Vagina (tissue), 2 donors: ENCODE measurements around the gene MRPL30. TPM values are rescaled to one million over a fixed set of nuclear protein-coding genes. Genes with fewer than 3 reads are reported as not detected.
"Not testable (repeated sequence)": the region's sequence is repeated elsewhere in the genome, so short reads cannot be mapped to it uniquely, and the experiment has no call there.

Experiments used
- DNase-seq, 2 donors: peaks; one replicate each; pipeline ENCODE4 v3.0.0-alpha.2; 2017; ENCODE audit errors: extremely low spot score in 2 of 2
- H3K27ac ChIP-seq: fragments of 200-600 bp; sonication (generic); one replicate; pipeline ENCODE4 v1.5.1; 2019
- H3K27me3 ChIP-seq: fragments of 200-600 bp; sonication (generic); one replicate; pipeline ENCODE4 v1.5.1; 2019
- H3K36me3 ChIP-seq, 2 donors: fragments of 200-600 bp; sonication (generic); one replicate each; pipeline ENCODE4 v1.5.1; 2017 to 2019
- H3K4me1 ChIP-seq: fragments of 200-600 bp; sonication (generic); one replicate; pipeline ENCODE4 v1.5.1; 2019
- H3K4me3 ChIP-seq, 2 donors: fragments of 200-600 bp; sonication (generic); 1 replicate in 1 of 2; 2 replicates in 1 of 2; pipeline ENCODE4 v1.5.1; 2016 to 2019
- H3K9me3 ChIP-seq: fragments of 200-600 bp; sonication (generic); one replicate; pipeline ENCODE4 v1.5.1; 2019
- POLR2A ChIP-seq, 2 donors: fragments of 450-650 bp; IDR thresholded peaks; one replicate each; pipeline ENCODE4 v1.6.1; 2017; ENCODE audit warnings: antibody characterized with exemption in 2 of 2, mild to moderate bottlenecking in 2 of 2, moderate library complexity in 2 of 2
- POLR2AphosphoS5 ChIP-seq, 2 donors: sonication (generic); formaldehyde crosslinking; IDR thresholded peaks; one replicate each; pipeline ENCODE4 v1.9.0; 2017; ENCODE audit warnings: antibody characterized with exemption in 2 of 2, mild to moderate bottlenecking in 2 of 2, low read depth in 1 of 2; ENCODE audit not compliant: insufficient read depth in 1 of 2
- intact Hi-C: fragments of 100-400 bp; cut with DNase I; formaldehyde crosslinking; loops from one replicate; pipeline ENCODE4 v1.15.1; 2023
- total RNA-seq: library from RNA; depleted of rRNA; stranded (reverse); fragments of >200 nt; gene quantifications from one replicate; pipeline ENCODE4 v1.2.3, GENCODE V29; 2016
- TF ChIP-seq, protein P1 (sequence below), 3 experiments: fragments of 450-650 bp in 2 of 3; fragments of 200-600 bp in 1 of 3; sonication (generic) in 1 of 3; IDR thresholded peaks; one replicate each; pipeline ENCODE4 v1.5.1; 2017 to 2019; ENCODE audit warnings: antibody characterized with exemption in 3 of 3, mild to moderate bottlenecking in 2 of 3, moderate library complexity in 2 of 3

MRPL30 gene
- total RNA-seq, 1 donor from 2014 or later, result 27.0 TPM

DNA sequence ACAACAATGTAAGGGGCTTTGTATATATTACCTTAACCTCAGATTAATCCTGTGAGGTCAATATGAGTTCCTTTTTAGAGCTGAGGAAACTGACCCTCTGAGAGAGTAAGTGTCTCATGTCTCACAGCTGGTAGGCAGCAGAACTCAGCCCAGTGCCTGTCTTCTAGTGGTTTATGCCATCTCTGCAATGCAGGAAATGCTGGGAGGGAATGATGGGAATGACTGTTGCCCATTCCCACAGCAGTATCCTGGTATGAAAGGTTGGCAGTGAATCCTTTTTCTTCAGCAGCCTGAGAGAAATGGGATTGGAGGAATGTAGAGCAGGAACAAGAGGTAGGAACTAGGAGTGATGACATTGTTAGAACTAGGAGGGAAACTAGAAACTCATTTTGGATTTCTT lies 6.0 kb downstream of the MRPL30 start:
- Histone ChIP-seq H3K9me3 (no peaks in the 10 kb centered on the region), H3K4me3 (no peak overlapping the region), H3K27ac (no peak overlapping the region), H3K36me3 (peaks cover 0 to 11% of the 10 kb centered on the region in 2 donors), H3K27me3 (no peaks in the 10 kb centered on the region), H3K4me1 (peaks cover 21% of the 10 kb centered on the region)
- no peak for DNase-seq
- intact Hi-C loops, result loop anchor here (10.0 kb wide), 1 partner anchor 1482 kb away; no protein-coding TSS in a partner anchor
- TF ChIP-seq POLR2AphosphoS5 (IDR thresholded peaks at IDR 0.05; ENCODE audit: insufficient read depth in 1 of 2, low read depth in 1 of 2) (no peak), POLR2A (IDR thresholded peaks at IDR 0.05) (no peak)
- TF ChIP-seq, protein P1, sequence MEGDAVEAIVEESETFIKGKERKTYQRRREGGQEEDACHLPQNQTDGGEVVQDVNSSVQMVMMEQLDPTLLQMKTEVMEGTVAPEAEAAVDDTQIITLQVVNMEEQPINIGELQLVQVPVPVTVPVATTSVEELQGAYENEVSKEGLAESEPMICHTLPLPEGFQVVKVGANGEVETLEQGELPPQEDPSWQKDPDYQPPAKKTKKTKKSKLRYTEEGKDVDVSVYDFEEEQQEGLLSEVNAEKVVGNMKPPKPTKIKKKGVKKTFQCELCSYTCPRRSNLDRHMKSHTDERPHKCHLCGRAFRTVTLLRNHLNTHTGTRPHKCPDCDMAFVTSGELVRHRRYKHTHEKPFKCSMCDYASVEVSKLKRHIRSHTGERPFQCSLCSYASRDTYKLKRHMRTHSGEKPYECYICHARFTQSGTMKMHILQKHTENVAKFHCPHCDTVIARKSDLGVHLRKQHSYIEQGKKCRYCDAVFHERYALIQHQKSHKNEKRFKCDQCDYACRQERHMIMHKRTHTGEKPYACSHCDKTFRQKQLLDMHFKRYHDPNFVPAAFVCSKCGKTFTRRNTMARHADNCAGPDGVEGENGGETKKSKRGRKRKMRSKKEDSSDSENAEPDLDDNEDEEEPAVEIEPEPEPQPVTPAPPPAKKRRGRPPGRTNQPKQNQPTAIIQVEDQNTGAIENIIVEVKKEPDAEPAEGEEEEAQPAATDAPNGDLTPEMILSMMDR (IDR thresholded peaks at IDR 0.05), result no peak

DNA sequence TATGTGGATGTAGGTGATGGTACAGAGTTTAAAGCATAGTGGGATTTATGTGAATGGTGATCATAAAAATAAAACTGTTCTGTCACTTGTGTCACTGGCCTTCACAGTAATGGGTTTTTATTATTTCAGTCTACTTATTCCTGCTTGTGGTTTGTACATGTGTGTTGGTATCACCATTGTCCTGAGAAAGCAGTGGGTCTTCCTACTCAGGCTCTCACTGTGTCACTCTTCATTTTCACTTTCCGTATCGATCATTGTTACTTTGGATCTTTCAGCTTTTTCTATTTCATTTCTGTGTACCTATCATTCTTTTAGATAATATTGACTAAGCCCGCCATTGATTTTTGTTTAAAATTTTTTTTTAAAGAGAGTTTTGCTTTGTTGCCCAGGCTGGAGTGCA lies 7.4 kb downstream of the MRPL30 start:
- TF ChIP-seq POLR2AphosphoS5 (IDR thresholded peaks at IDR 0.05; ENCODE audit: insufficient read depth in 1 of 2, low read depth in 1 of 2) (no peak), POLR2A (IDR thresholded peaks at IDR 0.05) (no peak)
- TF ChIP-seq, protein P1 (IDR thresholded peaks at IDR 0.05), result no peak
- DNase-seq, result no peak
- Histone ChIP-seq H3K4me3 (no peak overlapping the region), H3K4me1 (peaks cover 8% of the 10 kb centered on the region), H3K27ac (no peak overlapping the region), H3K9me3 (no peaks in the 10 kb centered on the region), H3K27me3 (no peaks in the 10 kb centered on the region), H3K36me3 (peaks cover 0 to 16% of the 10 kb centered on the region in 2 donors)
- intact Hi-C loops, result loop anchor here (10.0 kb wide), 1 partner anchor 1484 kb away; no protein-coding TSS in a partner anchor

DNA sequence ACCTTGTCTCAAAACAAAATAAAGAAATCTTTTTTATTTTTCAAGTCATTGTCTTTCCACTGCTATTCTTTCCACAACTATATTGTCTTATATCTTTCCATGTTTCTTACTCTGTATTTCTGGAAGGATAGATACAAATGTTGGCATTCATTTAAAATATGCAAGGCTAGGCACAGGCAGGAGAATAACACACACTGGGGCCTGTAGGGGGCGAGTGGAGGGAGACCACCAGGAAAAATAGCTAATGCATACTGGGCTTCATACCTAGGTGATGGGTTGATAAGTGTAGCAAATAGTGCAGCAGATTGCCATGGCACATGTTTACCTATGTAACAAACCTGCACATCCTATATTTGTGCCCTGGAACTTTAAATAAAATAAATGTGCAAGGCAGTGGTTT lies 9.6 kb downstream of the MRPL30 start:
- Histone ChIP-seq H3K4me1 (no peaks in the 10 kb centered on the region), H3K36me3 (peaks cover 0 to 19% of the 10 kb centered on the region in 2 donors), H3K9me3 (no peaks in the 10 kb centered on the region), H3K27ac (no peak overlapping the region), H3K27me3 (no peaks in the 10 kb centered on the region), H3K4me3 (no peak overlapping the region)
- DNase-seq, result no peak
- no peak for TF ChIP-seq POLR2A (IDR thresholded peaks at IDR 0.05)
- TF ChIP-seq, protein P1 (IDR thresholded peaks at IDR 0.05), result no peak
- no peak for TF ChIP-seq POLR2AphosphoS5 (IDR thresholded peaks at IDR 0.05; ENCODE audit: insufficient read depth in 1 of 2, low read depth in 1 of 2)
- intact Hi-C loops, result no loop called here

DNA sequence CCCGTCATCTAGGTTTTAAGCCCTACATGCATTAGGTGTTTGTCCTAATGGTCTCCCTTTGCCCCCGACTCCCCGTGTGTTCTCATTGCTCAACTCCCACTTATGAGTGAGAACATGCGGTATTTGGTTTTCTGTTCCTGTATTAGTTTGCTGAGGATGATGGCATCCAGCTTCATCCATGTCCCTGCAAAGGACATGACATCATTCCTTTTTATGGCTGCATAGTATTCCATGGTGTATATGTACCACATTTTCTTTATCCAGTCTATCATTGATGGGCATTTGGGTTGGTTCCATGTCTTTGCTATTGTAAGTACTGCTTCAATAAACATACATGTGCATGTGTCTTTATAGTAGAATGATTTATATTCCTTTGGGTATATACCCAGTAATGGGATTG lies 11.4 kb downstream of the MRPL30 start:
- H3K27me3 ChIP-seq, H3K4me3 ChIP-seq, DNase-seq, H3K27ac ChIP-seq, intact Hi-C loops, H3K9me3 ChIP-seq, H3K4me1 ChIP-seq: not testable (repeated sequence)
- H3K36me3 ChIP-seq, result peaks cover 0 to 33% of the 10 kb centered on the region in 2 donors

DNA sequence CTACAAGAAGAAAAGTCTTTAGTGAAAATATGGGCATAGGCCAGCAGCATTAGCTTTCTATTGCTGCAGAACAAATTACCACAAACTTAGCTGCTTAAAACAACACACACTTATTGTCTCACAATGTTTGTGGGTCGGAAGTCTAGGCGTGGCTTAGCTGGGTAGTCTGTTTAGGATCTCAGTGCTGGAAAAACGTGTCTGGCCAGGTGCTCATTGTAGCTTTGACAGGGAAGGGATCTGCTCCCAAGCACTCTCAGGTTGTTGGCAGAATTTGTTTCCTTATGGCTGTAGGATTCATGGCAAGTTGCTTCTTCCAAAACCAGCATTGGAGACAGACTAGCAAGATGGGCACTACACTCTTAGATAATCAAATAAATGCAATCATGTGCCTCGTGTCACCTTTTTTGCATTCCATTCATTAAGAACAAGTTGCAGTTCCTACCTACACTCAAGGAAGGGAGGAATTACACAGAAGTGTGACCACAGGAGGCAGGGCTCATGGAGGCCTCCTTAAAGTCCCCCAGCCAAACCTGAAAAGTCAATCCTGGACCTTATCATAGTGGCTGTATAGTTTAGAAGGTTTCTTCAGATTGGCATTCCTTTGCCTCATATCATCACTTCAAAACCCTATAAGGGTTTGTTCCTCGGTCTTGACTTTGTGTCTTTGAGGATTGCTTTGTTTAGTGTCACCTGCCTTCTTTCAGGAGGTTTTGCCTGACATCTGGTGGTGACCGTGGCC lies 17.3 kb downstream of the MRPL30 start:
- no peak overlapping the region for H3K27ac ChIP-seq
- no peak overlapping the region for H3K4me3 ChIP-seq
- intact Hi-C loops, result no loop called here
- no peaks in the 10 kb centered on the region for H3K9me3 ChIP-seq
- H3K36me3 ChIP-seq, result peaks cover 0 to 31% of the 10 kb centered on the region in 2 donors
- TF ChIP-seq, protein P1 (IDR thresholded peaks at IDR 0.05), result no peak
- peak in 1 of 2 donors; percentile 63 for TF ChIP-seq POLR2AphosphoS5 (IDR thresholded peaks at IDR 0.05; ENCODE audit: insufficient read depth in 1 of 2, low read depth in 1 of 2)
- no peaks in the 10 kb centered on the region for H3K4me1 ChIP-seq
- H3K27me3 ChIP-seq, result no peaks in the 10 kb centered on the region
- DNase-seq, result no peak
